Mucosa of stomach (tissue), 1 donor: Measurements from ENCODE around the gene MCM6.
"Not testable (repeated sequence)": the region's sequence is repeated elsewhere in the genome, so short reads cannot be mapped to it uniquely, and the experiment has no call there.

ENCODE experiments used
- H3K27me3 ChIP-seq: one replicate; pipeline ENCODE4 v1.7.0; 2013; ENCODE audit warnings: mild to moderate bottlenecking, low read length; ENCODE audit not compliant: control insufficient read depth, insufficient read depth
- H3K36me3 ChIP-seq: one replicate; pipeline ENCODE4 v1.7.0; 2013; ENCODE audit warnings: low read length; ENCODE audit not compliant: control insufficient read depth, insufficient read depth
- H3K4me1 ChIP-seq: one replicate; pipeline ENCODE4 v1.7.0; 2013; ENCODE audit warnings: mild to moderate bottlenecking, low read length; ENCODE audit not compliant: control insufficient read depth, insufficient read depth
- H3K4me3 ChIP-seq: one replicate; pipeline ENCODE4 v1.7.0; 2013; ENCODE audit warnings: low read length
- H3K9ac ChIP-seq: one replicate; pipeline ENCODE4 v1.7.0; 2013; ENCODE audit warnings: mild to moderate bottlenecking, low read length, moderate library complexity
- H3K9me3 ChIP-seq: one replicate; pipeline ENCODE4 v1.7.0; 2013; ENCODE audit warnings: mild to moderate bottlenecking, low read length, moderate library complexity; ENCODE audit not compliant: control insufficient read depth
- donor health status: Pancreatic carcinoma.

Gene MCM6

GRCh38 chr2:135893374-135893794 lies 17.1 kb upstream of the MCM6 start:
- no peaks in the 10 kb centered on the region for H3K9me3 ChIP-seq
- H3K4me3 ChIP-seq, result no peak overlapping the region
- no peaks in the 10 kb centered on the region for H3K4me1 ChIP-seq
- H3K9ac ChIP-seq, result no peak overlapping the region
- no peaks in the 10 kb centered on the region for H3K36me3 ChIP-seq
- H3K27me3 ChIP-seq, result no peaks in the 10 kb centered on the region

- Histone ChIP-seq H3K9me3 (no peaks in the 10 kb centered on the region), H3K9ac (no peak overlapping the region), H3K36me3 (no peaks in the 10 kb centered on the region), H3K4me3 (no peak overlapping the region), H3K27me3 (no peaks in the 10 kb centered on the region), H3K4me1 (no peaks in the 10 kb centered on the region)
Observed at GRCh38 chr2:135890835-135891234, 14.6 kb upstream of the MCM6 start.

- H3K4me3 ChIP-seq, result no peak overlapping the region
- H3K27me3 ChIP-seq, result no peaks in the 10 kb centered on the region
- no peaks in the 10 kb centered on the region for H3K4me1 ChIP-seq
- no peaks in the 10 kb centered on the region for H3K36me3 ChIP-seq
- no peaks in the 10 kb centered on the region for H3K9me3 ChIP-seq
- H3K9ac ChIP-seq, result no peak overlapping the region
Observed at GRCh38 chr2:135890149-135890548, 13.9 kb upstream of the MCM6 start.

DNA sequence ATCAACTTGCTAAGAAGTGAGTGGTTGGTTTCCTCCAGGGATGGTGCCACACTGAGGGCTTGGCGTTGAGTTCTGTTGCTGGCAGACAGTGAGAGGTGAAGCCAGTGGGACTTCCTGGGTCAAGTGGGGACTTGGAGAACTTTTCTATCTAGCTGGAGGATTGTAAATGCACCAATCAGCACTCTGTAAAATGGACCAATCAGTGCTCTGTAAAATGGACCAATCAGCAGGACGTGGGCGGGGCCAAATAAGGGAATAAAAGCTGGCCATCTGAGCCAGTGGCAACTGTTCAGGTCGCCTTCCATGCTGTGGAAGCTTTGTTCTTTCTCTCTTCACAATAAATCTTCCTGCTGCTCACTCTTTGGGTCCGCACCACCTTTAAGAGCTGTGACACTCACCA lies 12.3 kb upstream of the MCM6 start:
- H3K27me3 ChIP-seq, H3K9ac ChIP-seq, H3K36me3 ChIP-seq, H3K9me3 ChIP-seq, H3K4me3 ChIP-seq, H3K4me1 ChIP-seq: not testable (repeated sequence)

GRCh38 chr2:135885709-135886108 lies 9.5 kb upstream of the MCM6 start:
- Histone ChIP-seq H3K27me3 (no peaks in the 10 kb centered on the region), H3K36me3 (no peaks in the 10 kb centered on the region), H3K4me3 (no peak overlapping the region), H3K4me1 (no peaks in the 10 kb centered on the region), H3K9ac (no peak overlapping the region), H3K9me3 (no peaks in the 10 kb centered on the region)

DNA sequence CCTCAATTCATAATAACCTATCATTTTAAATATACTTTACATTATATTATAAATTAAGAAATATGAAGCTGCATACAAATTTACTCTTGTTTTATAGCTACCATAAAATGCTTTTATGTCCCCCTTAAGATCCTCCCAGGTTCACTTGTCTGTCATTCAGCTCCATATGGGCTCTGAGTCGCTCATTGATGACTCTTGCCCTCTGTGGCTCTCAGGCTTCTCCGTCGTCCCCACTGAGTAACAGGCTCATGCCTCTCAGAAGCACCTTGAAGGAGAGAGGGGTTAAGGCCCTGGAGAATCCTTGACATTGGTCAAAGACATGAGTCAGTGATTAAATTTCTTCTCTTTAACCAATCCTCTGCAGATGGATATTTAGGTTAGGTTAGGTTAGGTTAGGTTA lies 6.2 kb upstream of the MCM6 start:
- Histone ChIP-seq H3K4me1 (no peaks in the 10 kb centered on the region), H3K4me3 (no peak overlapping the region), H3K9me3 (no peaks in the 10 kb centered on the region), H3K36me3 (no peaks in the 10 kb centered on the region), H3K9ac (no peak overlapping the region), H3K27me3 (no peaks in the 10 kb centered on the region)

DNA sequence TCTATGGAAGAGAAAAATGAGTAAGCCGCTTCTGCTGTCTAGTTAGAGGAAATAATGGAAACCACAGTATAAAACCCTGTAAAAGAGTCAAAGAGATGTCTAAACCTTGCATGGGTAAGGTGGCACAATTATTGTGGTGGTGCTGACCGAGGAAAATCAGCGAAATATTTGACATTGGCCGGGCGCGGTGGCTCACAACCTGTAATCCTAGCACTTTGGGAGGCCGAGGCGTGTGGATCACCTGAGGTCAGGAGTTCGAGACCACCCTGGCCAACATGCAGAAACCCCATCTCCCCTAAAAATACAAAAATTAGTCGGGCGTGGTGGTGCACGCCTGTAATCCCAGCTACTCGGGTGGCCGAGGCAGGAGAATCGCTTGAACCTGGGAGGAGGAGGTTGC lies 527 bp upstream of the MCM6 start:
- peak overlapping the region; percentile 79 for H3K9ac ChIP-seq
- H3K4me3 ChIP-seq, result peak overlapping the region; percentile 80
- not testable (repeated sequence) for H3K36me3 ChIP-seq

GRCh38 chr2:135875491-135876065 lies 665 bp downstream of the MCM6 start:
- Histone ChIP-seq H3K4me1 (peaks cover 13% of the 10 kb centered on the region), H3K27me3 (no peaks in the 10 kb centered on the region), H3K36me3 (no peaks in the 10 kb centered on the region), H3K4me3 (peak overlapping the region; percentile 80), H3K9me3 (no peaks in the 10 kb centered on the region), H3K9ac (peak overlapping the region; percentile 79)

More for the DNA sequence above, 527 bp upstream of the MCM6 start:
- H3K9me3 ChIP-seq, H3K27me3 ChIP-seq: not testable (repeated sequence)
- H3K4me1 ChIP-seq, result peaks cover 13% of the 10 kb centered on the region

- H3K9ac ChIP-seq, result no peak overlapping the region
- no peak overlapping the region for H3K4me3 ChIP-seq
- no peaks in the 10 kb centered on the region for H3K36me3 ChIP-seq
Observed at GRCh38 chr2:135874777-135875365, 1.4 kb downstream of the MCM6 start.

GRCh38 chr2:135870571-135870970 lies 5.7 kb downstream of the MCM6 start:
- Histone ChIP-seq H3K9me3 (no peaks in the 10 kb centered on the region), H3K4me3 (no peak overlapping the region), H3K4me1 (peaks cover 13% of the 10 kb centered on the region), H3K9ac (no peak overlapping the region), H3K27me3 (no peaks in the 10 kb centered on the region), H3K36me3 (peaks cover 1% of the 10 kb centered on the region)

More at GRCh38 chr2:135874777-135875365, 1.4 kb downstream of the MCM6 start:
- H3K4me1 ChIP-seq, result peaks cover 13% of the 10 kb centered on the region
- H3K9me3 ChIP-seq, result no peaks in the 10 kb centered on the region
- H3K27me3 ChIP-seq, result no peaks in the 10 kb centered on the region

GRCh38 chr2:135863233-135863632 lies 13.0 kb downstream of the MCM6 start:
- H3K9me3 ChIP-seq, result no peaks in the 10 kb centered on the region
- peaks cover 10% of the 10 kb centered on the region for H3K36me3 ChIP-seq
- H3K9ac ChIP-seq, result no peak overlapping the region
- H3K4me1 ChIP-seq, result no peaks in the 10 kb centered on the region
- H3K4me3 ChIP-seq, result no peak overlapping the region
- no peaks in the 10 kb centered on the region for H3K27me3 ChIP-seq

DNA sequence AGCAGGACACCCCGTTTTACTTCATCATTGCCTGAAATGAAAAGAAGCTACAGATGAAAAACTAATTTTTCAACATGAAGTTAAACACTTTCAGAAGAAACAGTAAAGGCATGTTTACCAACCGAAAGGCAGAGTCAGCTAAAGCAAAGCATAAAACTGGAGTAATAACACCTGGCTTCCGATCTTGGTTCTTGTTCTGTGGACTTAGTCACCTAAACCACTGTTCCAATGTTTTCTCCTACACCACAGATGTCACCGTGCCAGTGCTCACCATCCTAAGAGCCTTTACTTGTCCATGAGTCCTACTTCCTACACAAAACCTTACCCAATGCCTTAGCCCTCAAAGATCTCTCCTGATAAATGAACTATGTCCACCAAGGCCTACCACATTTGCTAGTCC lies 13.5 kb downstream of the MCM6 start:
- H3K9ac ChIP-seq, result no peak overlapping the region
- no peak overlapping the region for H3K4me3 ChIP-seq
- peaks cover 10% of the 10 kb centered on the region for H3K36me3 ChIP-seq
- no peaks in the 10 kb centered on the region for H3K4me1 ChIP-seq
- no peaks in the 10 kb centered on the region for H3K27me3 ChIP-seq
- H3K9me3 ChIP-seq, result no peaks in the 10 kb centered on the region

DNA sequence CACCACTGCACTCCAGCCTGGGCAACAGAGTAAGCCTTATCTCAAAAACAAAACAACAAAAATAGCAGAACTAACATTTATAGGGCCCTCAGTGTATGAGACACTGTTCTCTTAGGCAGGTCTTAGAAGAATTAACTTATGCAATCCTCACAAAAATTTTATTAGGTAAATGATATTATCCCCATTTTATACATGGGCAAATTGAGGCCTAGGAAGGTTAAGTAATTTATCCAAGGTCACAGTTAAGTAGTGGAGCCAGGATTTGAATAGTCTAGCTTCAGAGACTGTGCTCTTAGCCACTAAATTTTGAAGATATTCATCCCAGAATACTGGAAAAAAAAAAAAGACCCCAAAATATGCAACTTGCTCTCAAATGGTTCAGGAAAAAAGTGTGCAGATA lies 22.8 kb downstream of the MCM6 start:
- no peak overlapping the region for H3K4me3 ChIP-seq
- no peaks in the 10 kb centered on the region for H3K4me1 ChIP-seq
- no peak overlapping the region for H3K9ac ChIP-seq
- no peaks in the 10 kb centered on the region for H3K9me3 ChIP-seq
- H3K27me3 ChIP-seq, result no peaks in the 10 kb centered on the region
- no peaks in the 10 kb centered on the region for H3K36me3 ChIP-seq
